Calu3 (cell line): Measurements from ENCODE around the gene SPATA16. TPM values are rescaled to one million over a fixed set of nuclear protein-coding genes. Genes with fewer than 3 reads are reported as not detected.
A peak's percentile ranks its signal among the peaks of the same experiment; 100 is the strongest.

Source experiments
- BruUV-seq: library from RNA; stranded (reverse); fragments of 400-500 nt; replicated peaks from 2 replicates; lab custom pipeline; 2021; lab: Mats Ljungman, UMichigan
- CTCF ChIA-PET: fragments of 300-600 bp; sonication (Branson Sonifier 250); formaldehyde crosslinking; loops from one replicate; lab custom pipeline; 2022; ENCODE audit warnings: antibody characterized with exemption; lab: Charles Lee
- DNase-seq: peaks from one replicate; pipeline ENCODE4 v3.0.0; 2022
- H3K27ac Mint-ChIP-seq: one replicate; pipeline ENCODE4 v1.8.0; 2022; ENCODE audit warnings: mixed read lengths; ENCODE audit not compliant: unreplicated experiment
- H3K27me3 Mint-ChIP-seq: one replicate; pipeline ENCODE4 v1.8.0; 2022; ENCODE audit warnings: mixed read lengths; ENCODE audit not compliant: unreplicated experiment
- H3K36me3 Mint-ChIP-seq: one replicate; pipeline ENCODE4 v1.8.0; 2022; ENCODE audit warnings: mild to moderate bottlenecking, moderate library complexity, mixed read lengths; ENCODE audit not compliant: insufficient read depth, unreplicated experiment
- H3K4me1 Mint-ChIP-seq: one replicate; pipeline ENCODE4 v1.8.0; 2022; ENCODE audit warnings: mild to moderate bottlenecking, low read depth, mixed read lengths; ENCODE audit not compliant: unreplicated experiment
- H3K4me3 Mint-ChIP-seq: one replicate; pipeline ENCODE4 v1.8.0; 2022; ENCODE audit warnings: mild to moderate bottlenecking, low read depth, moderate library complexity, mixed read lengths; ENCODE audit not compliant: unreplicated experiment
- H3K9me3 Mint-ChIP-seq: one replicate; pipeline ENCODE4 v1.8.0; 2022; ENCODE audit warnings: low read depth, mixed read lengths; ENCODE audit not compliant: unreplicated experiment
- intact Hi-C: fragments of 100-400 bp; cut with micrococcal nuclease; formaldehyde crosslinking; loops from one replicate; pipeline ENCODE4 v1.10.0; 2022; ENCODE audit not compliant: unreplicated experiment
- total RNA-seq: library from RNA; stranded (reverse); gene quantifications from 2 replicates; pipeline ENCODE4 v1.2.3, GENCODE V29; 2022
- TF ChIP-seq, protein P1 (sequence below): fragments of 200-600 bp; IDR thresholded peaks from one replicate; pipeline ENCODE4 v1.8.0; 2022; ENCODE audit warnings: antibody characterized with exemption; ENCODE audit not compliant: unreplicated experiment

The SPATA16 gene
- total RNA-seq, 1 experiment from 2014 or later = not detected

DNA sequence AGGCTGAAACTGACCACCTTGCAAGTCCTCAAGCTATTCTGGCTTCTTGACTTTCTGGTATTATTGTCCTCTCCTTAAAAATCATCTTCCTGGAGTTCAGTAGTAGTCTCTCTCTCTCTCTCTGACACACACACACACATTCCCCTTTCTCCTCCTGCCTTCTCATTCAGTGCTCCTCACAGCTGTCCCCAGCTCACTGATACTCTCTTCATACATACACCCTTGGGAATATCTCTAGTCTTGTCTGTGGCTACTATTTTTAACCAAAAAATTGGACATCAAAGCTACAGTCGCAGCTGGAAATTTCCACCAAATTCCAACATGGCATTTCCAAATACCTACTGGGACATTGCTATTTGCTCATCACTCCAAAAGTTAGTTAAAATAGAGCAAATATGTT, 211.6 kb downstream of the SPATA16 start:
- BruUV-seq = no TSS peak
- intact Hi-C loops = no loop called here
- TF ChIP-seq, protein P1, sequence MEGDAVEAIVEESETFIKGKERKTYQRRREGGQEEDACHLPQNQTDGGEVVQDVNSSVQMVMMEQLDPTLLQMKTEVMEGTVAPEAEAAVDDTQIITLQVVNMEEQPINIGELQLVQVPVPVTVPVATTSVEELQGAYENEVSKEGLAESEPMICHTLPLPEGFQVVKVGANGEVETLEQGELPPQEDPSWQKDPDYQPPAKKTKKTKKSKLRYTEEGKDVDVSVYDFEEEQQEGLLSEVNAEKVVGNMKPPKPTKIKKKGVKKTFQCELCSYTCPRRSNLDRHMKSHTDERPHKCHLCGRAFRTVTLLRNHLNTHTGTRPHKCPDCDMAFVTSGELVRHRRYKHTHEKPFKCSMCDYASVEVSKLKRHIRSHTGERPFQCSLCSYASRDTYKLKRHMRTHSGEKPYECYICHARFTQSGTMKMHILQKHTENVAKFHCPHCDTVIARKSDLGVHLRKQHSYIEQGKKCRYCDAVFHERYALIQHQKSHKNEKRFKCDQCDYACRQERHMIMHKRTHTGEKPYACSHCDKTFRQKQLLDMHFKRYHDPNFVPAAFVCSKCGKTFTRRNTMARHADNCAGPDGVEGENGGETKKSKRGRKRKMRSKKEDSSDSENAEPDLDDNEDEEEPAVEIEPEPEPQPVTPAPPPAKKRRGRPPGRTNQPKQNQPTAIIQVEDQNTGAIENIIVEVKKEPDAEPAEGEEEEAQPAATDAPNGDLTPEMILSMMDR = no peak
- Mint-ChIP-seq H3K4me1 (no peaks in the 10 kb centered on the region), H3K9me3 (no peaks in the 10 kb centered on the region), H3K4me3 (no peak overlapping the region), H3K27ac (no peak overlapping the region), H3K27me3 (no peaks in the 10 kb centered on the region), H3K36me3 (no peaks in the 10 kb centered on the region)
- no peak for DNase-seq
- CTCF ChIA-PET = no interaction called here

DNA sequence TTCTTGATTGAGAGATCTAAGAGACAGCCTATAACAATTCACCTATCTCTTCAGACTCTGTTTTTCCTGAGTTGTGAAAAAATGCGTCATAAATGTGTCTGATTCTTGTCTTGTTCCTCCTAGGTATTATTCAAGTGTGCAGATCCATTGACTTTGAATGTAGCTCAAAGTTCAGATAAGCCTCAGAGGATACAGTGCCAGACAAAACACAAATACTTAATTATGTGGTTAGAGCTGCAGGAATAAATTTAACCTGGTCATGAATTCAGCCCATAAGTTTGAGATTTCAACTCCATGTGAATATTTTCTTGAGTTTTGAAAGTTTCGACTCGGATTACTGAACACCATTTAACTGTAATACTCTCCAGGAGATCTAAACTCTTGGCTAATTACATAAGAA, 216.5 kb downstream of the SPATA16 start:
- H3K9me3 Mint-ChIP-seq = no peaks in the 10 kb centered on the region
- H3K36me3 Mint-ChIP-seq = no peaks in the 10 kb centered on the region
- no peak overlapping the region for H3K27ac Mint-ChIP-seq
- intact Hi-C loops = no loop called here
- no peak overlapping the region for H3K4me3 Mint-ChIP-seq
- DNase-seq = no peak
- TF ChIP-seq, protein P1 = no peak
- no peaks in the 10 kb centered on the region for H3K4me1 Mint-ChIP-seq
- H3K27me3 Mint-ChIP-seq = no peaks in the 10 kb centered on the region
- BruUV-seq = no TSS peak
- CTCF ChIA-PET = no interaction called here

DNA sequence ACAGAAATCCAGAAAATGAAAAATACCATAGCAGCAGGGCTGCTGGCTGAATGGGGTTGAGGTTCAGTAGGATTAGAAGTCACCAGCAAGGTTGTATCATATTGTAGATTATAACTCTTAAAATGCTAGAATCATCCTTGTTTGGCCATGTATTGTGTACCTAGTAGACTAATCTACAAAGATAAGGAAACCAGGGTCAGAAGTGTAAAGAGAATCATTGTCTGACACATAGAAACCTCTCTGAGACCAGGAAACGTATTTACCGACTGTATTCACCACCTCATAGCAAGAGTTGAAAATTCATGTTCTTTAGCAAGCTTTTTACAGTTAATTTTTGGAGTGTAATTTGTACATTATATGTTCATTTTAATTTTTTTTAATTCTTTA, 221.7 kb downstream of the SPATA16 start:
- no peak overlapping the region for H3K4me3 Mint-ChIP-seq
- no peak for DNase-seq
- peak overlapping the region; percentile 93 for H3K27ac Mint-ChIP-seq
- H3K9me3 Mint-ChIP-seq = no peaks in the 10 kb centered on the region
- peaks cover 42% of the 10 kb centered on the region for H3K4me1 Mint-ChIP-seq
- intact Hi-C loops = loop anchor here (2.0 kb wide), 1 partner anchor 82 kb away; no protein-coding TSS in a partner anchor
- H3K27me3 Mint-ChIP-seq = no peaks in the 10 kb centered on the region
- CTCF ChIA-PET = interaction anchor here (0.7 kb wide), 1 partner anchor 666 kb away, joined by 3 read pairs; no protein-coding TSS in a partner anchor
- peaks cover 6% of the 10 kb centered on the region for H3K36me3 Mint-ChIP-seq
- TF ChIP-seq, protein P1 = no peak
- no TSS peak for BruUV-seq

DNA sequence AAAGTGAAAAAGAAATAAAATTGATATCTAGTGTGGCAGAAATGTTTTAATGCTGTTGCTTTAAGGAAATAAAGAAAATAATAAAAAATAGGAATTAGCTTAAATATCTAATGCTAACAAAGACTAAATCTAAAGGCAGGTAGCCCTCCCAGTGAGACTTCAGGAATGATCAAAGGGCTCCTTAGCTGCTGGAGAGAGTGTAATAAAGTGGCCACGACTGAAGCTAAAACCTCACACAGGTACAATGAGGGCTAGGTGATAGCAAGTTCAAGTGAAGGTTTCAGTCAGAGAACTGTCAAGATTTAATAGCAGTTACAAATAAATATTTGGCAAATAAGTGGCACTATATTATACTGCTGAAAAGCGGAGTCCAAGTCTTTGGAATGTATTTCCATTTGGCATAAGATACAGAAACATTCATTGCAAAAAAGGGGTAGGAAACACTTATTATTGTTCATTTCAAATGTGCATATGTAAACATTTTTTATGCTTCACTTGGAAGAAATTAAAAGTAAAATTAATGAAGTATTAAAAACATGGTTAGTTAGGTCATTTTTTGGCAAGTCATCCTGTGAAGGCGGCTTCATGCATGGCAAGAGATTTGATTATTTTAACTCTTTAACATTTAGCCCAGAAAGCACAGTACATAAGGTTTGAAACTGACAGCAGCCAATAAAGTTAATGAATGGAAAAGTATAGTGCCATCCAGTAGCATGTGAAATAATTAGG, 222.3 kb downstream of the SPATA16 start:
- intact Hi-C loops = loop anchor here (2.0 kb wide), 1 partner anchor 82 kb away; no protein-coding TSS in a partner anchor
- TF ChIP-seq, protein P1 = no peak
- peaks cover 42% of the 10 kb centered on the region for H3K4me1 Mint-ChIP-seq
- peak overlapping the region; percentile 64 for H3K4me3 Mint-ChIP-seq
- H3K27me3 Mint-ChIP-seq = no peaks in the 10 kb centered on the region
- BruUV-seq = no TSS peak
- CTCF ChIA-PET = interaction anchor here (0.6 kb wide), 1 partner anchor 169 kb away, joined by 5 read pairs; no protein-coding TSS in a partner anchor
- H3K36me3 Mint-ChIP-seq = peaks cover 6% of the 10 kb centered on the region
- no peaks in the 10 kb centered on the region for H3K9me3 Mint-ChIP-seq
- no peak for DNase-seq
- peak overlapping the region; percentile 93 for H3K27ac Mint-ChIP-seq
